ENCODE data around the gene ANGPT4.
"Not testable (repeated sequence)": the region's sequence is repeated elsewhere in the genome, so short reads cannot be mapped to it uniquely, and the experiment has no call there.

Gene ANGPT4

DNA sequence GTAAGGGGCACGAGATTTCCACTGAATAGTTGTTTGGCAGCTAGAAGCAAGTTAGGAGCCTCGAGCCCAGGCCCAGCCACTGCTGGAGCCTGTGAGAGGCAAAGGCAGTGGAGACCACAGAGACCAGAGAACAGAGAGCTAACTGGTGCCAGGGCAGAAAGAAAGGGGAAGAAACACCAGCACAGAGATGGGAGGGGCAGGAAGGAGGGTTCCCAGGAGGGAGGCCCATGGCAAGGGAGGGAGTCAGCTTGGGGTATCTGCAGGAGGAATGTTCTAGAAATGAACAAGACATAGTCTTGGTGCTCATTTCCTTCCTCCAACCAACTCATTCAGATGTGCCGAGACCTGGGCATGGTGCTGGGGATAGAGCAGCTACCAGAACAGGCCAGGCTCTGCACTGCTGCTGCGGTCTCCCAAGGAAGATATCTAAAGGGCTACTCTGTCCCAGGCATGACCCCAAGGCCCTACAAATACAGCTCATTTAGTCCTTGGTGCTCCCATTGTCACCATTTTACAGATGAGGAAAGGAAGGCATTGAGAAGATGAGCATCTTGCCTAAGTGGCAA lies 10.7 kb downstream of the ANGPT4 start:
- no peak for DNase-seq

DNA sequence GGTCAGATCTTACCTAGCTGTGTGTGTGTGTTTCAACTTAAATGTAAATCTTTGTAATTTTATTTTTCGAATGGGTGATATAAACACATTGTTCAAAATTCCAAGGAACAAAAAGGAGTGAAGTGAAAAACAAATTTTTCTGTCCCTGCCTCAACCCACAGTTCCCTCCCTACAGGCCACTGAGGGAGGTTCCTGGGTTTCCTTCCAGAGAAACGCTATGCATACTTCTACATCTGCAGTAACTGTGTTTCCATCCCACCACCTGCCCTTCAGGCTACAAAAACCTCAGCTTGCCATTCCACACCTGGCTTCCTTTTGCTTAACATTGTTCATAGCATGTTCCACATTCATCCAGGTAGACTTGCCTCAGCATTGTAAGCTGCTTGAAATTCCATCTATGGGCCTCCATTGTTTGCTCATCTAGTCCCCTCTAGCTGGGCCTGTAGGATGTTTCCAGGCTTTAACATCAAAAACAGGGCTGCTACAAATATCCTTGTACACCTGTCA lies 12.0 kb downstream of the ANGPT4 start:
- no peak for DNase-seq

DNA sequence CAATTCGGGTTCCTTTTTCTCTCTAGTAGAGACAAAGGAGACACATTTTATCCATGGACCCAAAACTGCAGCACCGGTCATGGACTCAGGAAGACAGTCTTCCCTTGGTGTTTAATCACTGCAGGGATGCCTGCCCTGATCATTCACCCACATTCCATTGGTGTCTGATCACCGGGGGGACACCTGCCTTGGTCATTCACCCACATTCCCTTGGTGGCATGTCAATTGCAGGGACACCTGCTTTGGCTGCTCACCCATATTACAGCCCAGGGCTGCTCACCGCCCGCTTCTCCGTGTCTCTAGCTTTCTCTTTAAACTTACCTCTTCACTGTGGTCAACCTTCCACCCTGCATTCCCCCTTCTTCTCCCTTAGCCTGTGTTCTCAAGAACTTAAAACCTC lies 18.7 kb downstream of the ANGPT4 start:
- not testable (repeated sequence) for DNase-seq

DNA sequence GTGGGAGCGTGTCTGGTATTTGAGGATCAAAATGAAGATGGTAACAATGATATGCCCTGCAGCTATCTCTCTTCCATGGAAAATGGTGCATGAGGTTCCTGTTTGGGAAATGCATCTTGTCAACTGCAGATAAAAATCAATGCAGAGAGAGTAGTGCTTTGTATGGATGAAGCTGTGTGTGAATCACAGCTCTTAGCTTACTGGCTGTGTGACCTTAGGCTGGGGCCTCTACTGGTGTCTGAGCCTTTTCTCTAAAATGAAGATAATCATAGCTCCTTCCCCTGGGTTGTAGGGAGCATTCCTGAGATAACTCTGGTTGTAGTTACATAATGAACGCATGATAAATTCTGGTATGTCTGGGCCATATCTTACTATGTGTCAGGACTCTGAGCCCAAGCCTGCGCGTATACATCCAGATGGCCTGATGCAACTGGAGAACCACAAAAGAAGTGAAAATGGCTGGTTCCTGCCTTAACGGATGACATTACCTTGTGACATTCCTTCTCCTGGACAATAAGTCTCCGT lies 19.6 kb downstream of the ANGPT4 start:
- DNase-seq: no peak

DNA sequence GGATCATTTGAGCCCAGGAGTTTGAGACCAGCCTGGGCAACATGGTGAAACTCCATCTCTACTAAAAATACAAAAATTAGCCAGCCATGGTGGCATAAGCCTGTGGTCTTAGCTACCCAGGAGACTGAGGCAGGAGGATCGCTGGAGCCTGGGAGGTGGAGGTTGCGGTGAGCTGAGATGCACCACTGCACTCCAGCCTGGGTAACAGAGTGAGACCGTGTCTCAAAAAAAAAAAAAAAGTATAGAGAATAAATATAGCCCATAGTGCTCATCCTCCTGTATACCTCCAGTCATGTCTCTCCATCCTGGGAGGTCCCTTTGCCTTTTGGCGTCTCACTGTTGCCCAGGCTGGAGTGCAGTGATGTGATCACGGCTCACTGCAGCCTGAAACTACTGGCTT lies 23.8 kb downstream of the ANGPT4 start:
- not testable (repeated sequence) for DNase-seq

DNA sequence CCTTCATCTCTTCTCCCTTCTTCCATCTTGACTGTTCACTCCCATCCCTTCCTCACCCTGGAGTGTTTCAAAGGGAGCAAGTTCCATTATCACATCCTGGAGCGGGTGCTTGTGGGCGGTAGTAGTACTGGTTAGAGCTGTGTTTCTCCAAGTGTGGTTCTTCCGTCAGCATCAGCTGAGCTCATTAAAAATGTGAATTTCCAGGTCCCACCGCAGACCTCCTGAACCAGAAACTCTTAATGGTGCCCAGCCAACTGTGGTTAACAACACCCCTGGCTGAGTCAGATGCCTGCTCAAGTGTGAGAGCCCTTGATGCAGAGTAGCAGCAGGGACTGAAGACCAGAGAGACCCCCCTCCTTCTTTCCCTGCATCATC lies 24.4 kb downstream of the ANGPT4 start:
- no peak for DNase-seq

DNA sequence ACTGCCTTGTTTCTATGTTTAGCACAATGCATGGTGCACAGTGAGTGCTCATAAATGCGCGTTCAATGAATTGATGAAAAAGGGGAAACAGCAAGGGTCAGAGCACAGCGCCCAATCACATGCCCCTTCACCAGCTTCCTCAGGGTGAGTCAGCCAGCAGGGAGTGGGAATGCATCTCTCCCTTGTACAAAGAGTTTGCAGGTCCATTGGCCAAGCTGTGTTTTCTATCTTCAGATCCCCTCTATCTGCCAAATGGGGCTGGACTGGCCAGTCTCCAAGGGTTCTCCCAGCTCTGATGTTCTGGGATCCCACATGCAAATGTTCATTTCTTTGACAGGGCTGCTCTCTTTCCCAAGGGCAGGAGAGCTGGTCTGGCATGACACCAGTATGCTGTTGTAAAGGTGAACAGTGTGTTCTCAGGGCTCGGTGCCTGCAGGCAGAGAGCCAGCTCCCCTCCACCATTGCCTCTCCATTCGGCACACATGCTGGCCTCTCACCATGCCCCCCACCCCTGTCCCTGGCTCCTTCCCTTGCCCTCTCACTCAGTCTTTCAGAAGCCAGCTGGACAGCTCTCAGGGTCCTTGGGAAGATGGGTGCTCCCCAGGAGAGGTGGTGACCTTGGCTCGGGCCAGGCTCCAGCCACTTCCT lies 25.0 kb downstream of the ANGPT4 start:
- no peak for DNase-seq

DNA sequence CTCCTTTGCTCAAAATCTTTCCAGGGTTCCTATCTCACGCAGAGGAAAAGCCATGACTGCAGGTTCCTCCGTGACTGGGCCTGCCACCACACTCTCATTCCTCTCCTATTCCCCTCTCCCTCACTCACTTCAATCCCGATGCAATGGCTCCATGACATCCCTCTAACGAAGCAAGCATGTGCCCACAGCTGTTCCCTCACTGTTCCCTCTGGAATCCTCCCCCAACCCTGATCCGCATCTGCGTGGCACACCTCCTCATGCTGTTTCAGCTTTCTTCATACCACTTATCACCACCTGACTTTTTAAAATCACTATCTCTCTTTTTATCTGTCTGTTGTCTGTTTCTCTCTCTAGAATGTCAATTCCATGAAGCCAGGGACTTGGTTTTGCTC lies 25.5 kb downstream of the ANGPT4 start:
- no peak for DNase-seq

DNA sequence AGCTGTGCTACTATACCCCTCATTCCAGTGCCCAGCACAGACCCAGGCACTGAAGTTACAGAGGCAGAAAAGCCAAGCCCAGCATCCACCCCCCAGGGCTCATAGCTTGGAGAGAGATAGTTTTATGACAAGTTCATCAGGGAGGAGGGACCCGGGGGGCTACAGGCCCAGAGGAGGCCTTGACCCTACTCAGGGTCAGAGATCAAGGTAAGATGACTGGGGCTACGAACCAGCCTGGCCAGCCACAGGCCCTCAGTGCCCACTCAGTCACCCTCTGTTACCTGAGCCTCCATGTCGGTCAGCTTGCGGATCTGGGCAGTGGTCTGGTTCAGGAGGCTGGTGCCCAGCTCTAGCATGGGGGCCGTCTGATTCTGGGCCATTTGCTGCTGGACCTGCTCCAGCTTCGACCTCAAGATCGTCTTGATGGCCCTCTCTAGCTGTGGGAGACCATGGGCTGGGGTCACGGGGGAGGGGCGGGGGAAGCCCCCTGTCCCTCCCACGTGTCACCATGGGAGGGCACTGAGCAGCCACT lies 26.1 kb downstream of the ANGPT4 start:
- no peak for DNase-seq

DNA sequence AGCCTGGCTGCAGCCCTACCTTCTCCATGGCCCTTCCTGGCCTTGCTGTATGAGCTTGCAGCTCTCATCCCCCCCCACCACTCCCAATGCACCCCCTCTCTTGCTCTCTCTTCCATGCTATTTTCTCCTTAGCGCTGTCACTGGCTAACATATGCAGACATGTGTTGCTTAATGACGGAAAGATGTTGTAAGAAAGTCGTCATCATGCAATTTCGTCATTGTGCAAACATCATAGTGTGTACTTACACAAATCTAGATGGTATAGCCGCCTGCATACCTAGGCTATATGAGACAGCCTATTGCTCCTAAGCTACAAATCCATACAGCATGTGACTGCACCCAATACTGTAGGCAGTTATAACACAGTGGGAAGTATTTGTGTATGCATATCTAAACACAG lies 27.0 kb downstream of the ANGPT4 start:
- no peak for DNase-seq

DNA sequence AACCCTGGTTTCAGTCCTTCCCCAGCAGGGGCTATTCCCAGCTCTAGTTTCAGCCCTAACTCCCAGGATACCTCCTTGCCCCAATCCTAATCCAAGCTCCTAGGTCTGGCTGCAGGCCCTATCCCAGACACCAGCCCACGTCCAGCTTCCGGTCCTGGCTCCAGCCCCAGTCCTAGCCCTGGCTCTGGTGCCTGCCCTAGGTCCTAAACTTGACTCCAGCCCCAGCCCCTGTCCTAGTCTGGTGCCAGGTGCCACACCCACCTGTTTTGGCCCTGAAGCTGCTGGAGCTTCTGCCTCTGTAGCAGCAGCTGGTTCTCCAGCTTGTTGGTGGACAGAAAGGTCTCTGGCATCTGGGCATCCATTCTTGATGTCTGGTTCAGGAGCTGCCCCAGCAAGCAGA lies 28.1 kb downstream of the ANGPT4 start:
- no peak for DNase-seq

DNA sequence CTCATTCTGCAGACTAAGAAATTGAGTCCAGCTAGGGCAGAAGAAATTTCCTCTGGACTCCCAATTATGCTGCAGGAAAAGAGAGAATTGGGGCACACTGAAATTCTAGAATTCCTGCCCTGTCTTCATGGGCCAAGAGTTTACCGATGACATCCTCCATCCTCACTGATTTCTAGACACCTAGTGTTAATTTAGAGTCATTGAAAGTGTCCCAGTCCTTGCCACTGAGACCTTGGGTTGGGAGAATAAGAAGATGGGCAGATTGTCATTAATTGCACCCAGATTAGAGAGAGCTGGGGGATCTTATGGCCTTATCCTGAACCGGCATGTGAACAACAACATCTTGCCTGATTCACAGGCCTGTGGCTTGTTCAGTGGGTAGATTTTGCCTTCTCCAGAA lies 29.0 kb downstream of the ANGPT4 start:
- no peak for DNase-seq

DNA sequence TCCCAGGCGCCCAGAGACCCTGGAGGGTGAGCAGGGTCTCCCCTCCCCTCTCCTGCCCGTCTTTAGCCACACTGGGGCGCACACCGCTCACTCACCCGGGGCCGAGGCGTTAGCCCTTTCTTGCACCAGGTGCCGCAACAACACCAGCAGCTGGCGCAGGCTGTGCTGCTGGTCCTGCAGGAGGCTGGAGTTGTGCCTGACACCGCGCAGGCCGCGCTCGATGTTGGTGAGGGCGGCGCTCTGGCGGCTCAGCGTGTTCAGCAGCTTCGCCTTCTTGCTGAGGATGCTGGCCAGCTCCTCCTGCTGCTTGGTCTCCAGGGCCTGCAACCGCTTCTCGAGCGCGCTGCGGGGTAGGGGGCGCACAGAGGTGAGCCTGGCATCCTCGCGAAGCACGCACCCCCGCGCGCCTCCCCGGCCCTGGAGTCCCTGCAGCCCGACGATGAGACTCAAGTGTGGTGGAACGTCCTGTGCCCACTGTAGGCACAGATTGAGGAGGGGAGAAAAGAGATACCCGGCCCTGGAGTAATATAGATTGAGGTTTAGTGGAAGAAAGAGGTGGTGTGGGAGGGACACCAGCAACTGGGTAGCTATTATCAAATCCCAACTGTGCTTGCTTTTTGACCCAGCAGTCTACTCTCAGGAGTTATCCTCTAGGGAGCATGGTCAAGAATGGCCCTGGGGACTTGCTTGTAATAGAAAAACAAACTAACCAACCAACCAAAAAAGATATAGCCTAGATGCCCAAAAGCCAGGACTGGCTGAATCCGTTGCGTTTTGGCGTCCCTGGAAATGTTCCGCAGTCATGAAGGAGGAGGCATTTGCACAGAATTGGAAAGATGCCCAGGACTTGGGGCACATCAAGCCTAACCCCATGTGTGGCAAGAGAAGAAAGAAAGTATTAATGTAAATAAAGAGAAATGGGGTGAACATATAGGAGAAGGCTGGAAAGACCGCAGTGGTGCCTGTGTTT lies 30.9 kb downstream of the ANGPT4 start:
- DNase-seq: peak; percentile 18 to 33

DNA sequence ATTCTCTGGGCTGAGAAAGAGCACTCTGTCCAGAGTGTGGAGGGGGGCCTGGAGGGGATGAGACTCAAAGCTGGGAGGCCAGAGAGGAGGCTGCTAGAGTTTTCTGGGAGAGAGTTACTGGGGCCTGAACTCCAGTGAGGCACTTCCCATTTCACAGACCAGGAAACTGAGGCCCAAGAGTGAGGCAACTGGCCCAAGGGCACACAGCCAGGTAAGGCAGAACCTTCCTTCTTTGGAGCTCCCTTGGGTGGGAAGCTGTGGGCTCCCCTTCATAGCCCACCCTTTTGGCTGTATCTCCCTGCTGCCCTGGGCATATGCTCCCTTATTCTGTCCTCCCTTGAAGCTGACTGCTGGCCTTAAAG lies 34.4 kb downstream of the ANGPT4 start:
- no peak for DNase-seq

DNA sequence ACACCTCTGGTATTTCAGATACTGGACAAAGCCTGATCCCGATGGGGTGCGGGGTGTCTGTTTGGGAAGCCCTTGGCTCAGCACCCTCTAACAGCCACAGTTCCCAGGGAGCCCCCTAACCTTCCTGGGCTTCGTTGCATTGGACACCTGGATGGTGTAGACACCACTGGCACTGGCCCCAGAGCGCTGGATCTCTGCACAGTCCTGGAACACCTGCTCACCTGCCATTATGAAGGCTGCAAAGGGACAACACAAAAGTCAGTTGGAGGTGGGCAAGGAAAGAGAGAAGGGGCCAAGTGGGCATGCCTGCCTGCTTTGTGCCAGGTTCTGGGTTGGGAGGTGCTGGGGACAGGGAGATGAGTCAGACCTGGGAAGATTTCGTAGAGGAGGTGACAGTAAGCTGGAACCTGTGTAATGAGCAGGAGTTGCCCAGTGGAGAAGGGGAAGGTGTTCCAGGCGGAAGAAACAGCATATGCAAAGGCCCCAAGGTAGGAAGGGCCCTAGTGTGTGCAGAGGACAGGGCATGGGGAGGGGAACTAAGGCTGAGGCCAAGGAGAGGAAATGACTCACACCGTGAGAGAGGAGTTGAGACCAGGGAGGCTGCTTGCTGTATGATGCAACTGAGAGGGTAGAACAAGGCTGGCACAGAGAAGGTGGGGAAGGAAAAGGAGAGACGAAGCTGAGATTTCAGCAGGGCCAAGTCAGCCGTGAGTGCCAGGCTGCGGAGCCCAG lies 34.9 kb downstream of the ANGPT4 start:
- no peak for DNase-seq

DNA sequence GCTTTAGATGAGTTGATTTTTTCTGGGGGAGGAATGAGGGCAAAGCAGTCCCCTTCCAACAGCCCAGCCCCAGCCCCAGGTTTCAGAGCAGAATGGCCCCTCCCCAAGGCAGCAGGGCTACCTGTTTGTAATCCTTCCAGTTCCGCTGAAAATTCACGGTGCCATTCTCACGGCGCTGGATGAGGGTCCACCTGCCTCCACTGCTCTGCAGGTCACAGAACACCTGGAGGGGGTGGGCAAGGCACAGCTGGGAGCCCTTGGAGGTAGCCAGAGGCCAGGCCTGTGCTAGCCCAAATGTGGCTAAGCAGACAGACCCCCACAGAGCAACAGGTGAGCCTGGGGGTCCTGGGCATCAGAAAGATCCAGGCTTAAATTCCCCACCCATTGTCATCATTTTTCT lies 36.5 kb downstream of the ANGPT4 start:
- no peak for DNase-seq

DNA sequence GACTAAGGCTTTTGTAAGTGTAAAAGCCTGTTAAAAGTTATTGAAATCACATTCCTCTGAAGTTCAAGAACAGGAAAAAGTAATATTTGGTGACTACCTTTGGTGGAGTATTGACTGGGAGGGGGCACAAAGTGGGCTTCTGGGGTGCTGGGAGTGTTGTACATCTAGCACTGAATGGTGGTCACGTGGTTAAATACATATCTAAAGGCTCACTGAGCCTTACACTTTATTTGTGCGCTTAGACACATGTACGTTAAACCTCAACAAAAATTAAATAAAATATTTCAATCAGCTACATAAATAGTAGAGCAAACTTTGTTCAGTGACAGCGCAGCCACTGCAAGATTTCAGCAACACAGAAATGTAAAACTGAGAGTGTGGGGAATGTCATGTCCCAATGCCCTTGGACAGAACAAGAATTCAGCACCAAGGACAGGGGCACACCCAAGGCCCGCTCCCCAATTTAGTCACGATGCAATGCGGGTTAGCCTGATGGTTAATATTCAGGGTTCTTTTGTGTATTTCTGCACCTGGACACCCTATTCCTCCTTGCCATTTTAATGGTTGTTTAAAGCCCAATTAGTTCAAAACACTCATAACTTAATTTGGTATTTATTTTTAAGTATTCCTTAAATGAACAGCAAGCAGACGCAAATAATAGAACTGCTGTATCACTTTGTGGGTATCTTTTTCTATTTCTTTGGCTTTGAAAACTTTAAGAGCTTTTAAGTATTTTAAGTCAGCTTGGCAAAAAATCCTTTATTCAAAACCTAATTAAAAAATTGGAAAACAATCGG lies 37.4 kb downstream of the ANGPT4 start:
- DNase-seq: no peak

DNA sequence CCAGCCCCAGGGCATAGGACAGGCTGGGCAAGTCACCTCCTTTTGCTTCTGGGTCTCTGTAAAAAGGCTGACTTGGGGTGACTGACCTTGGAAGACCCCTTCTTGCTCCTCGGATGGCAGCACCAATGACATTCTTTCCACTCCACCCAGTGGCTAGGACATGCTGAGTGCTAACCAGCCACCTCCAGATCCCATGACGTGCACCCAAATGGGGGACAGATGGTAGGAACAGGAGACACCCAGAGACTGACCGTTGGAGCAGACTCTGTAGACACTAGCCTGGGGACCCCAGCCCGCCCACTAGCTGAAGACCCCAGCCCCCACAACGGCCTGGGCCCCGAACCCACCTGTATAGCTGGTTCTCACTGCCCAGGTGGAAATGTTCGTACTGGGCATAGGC lies 38.3 kb downstream of the ANGPT4 start:
- no peak for DNase-seq

DNA sequence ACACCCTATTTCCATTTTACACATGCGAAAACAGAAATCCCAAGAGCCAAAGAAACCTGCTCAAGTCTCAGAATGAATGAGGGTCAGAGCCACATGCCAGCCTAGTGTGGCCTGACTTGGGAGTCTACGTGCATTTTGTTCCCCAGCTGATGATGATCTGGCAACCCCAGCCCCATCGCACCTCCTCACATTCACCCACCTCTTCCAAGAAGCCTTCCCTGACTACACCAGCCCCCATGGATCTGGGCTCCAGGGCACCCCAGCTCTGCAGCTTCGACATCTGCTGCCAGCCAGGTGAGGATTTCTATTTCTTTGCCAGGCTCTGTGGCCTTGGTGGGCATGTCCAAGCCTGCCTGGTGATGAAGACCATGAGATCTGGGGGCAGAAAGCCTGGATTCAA lies 41.0 kb downstream of the ANGPT4 start:
- no peak for DNase-seq

DNA sequence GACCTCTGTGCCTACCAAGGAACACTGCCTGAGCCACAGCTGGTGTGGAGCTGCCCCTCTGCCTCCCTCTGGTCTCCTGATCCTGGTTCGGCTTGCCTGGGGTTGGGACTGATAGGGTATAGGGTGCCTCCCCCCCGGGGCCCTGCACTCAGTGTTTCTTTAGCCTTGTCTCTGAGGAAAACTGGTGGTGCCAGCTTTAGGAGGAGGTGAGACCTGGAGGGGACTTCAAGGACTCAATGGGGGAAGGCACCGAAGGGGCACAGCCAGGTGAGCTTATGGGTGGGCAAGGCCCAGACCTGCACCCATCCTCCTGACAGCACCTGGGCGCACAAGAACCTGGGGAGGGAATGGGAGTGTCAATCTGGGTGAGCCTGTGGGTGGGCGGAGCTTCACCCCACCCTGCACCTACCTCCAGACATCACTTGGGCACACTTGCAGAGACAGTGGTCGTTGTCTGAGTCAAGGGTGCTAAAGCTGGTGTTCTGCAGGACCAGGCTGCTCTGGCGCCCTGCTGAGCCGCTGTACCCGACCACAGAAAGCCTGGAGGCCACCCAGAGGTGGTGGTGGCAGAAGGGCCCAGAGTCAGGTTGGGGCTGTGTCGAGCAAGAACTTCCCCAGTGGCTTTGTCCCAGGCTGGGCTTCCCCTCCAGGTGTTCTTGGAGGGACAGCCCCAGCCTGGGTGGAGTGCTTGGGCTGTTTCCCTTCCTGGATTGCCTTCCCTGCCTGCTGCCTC lies 42.1 kb downstream of the ANGPT4 start:
- no peak for DNase-seq

DNA sequence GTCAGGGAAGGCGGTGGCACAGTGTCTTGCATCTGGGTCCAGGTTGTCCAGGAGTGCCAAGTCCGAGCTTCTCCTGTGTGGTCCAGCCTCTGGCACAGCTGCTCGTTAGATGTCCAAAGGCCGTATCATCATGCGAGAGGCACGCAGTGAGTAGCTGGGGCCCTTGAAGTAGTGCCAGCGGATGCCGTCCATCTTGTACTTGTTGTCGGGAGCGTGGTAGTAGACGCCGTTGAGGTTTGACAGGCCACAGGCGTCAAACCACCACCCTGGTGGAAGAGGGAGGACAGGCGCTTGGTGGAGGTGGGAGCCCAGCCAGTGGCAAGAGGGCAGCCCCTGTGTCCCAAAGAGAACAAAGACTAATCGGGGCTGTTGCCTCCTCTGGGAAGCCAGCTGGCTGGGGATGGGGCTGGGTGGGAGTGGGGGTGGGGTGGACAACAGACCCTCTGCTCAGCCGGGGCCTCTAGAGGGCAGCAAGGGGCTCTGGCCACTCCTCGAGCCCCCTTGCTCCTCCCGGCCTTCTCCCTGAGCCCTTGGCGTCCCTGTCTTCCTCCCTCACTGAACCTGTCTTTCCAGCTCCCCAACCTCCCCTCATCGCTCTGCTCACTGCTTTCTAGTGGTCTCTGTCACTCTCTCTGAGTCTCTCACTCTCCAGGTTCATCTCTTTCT lies 43.1 kb downstream of the ANGPT4 start:
- DNase-seq: no peak
